ENCODE measurements around the gene OVCA2.

The OVCA2 gene

DNA sequence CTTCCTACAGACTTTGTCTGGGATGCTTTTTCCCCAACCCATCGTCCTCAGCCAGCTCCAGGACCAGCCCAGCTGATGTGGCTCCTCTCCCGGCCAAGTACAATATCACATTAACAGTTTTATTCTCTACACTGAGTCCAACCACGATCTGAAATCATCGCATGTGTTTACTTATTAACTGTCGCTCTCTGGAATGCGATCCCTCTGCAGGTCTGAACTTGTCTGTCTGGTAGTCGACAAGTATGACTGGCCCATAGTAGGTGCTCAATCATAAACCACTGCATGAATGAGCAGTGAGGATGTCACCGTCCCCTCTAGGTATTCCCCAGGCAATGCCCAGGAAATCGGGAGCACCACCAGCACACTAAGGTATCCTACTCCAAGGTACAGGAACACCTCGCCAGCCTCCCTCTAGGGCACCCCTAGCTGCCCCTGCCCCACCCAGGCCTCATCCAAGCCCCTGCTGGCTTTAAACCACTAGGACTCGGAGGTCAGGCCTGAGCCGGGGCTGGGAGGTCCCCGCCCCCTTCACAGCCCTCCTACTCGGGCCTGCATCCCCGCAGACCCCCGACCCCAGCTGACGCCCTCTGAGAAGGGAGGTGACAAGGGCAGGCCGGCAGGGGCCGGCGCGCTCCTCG is 44.4 kb upstream of the OVCA2 start:
- no peaks in the 10 kb centered on the region for H3F3A ChIP-seq (ENCODE audit: low read depth)
- H3K4me2 ChIP-seq (ENCODE audit: low read depth, low read length, poor library complexity, severe bottlenecking): no peak overlapping the region

GRCh38 chr17:1997927-1998742 is 43.7 kb upstream of the OVCA2 start:
- no peaks in the 10 kb centered on the region for H4K20me1 ChIP-seq (ENCODE audit: insufficient read depth, low read length, poor library complexity, severe bottlenecking)
- no peak overlapping the region for H3K9ac ChIP-seq (ENCODE audit: low read depth, low read length, poor library complexity, severe bottlenecking)
- no peaks in the 10 kb centered on the region for H3K9me3 ChIP-seq (ENCODE audit: insufficient read depth, low read depth, low read length)
- no peaks in the 10 kb centered on the region for H3K4me1 ChIP-seq (ENCODE audit: insufficient read depth, low read length, poor library complexity, severe bottlenecking)
- no peaks in the 10 kb centered on the region for H3F3A ChIP-seq (ENCODE audit: low read depth)
- H2AFZ ChIP-seq (ENCODE audit: low read length): no peak overlapping the region
- H3K79me2 ChIP-seq (ENCODE audit: insufficient read depth, low read length): no peaks in the 10 kb centered on the region
- H3K27me3 ChIP-seq (ENCODE audit: insufficient read depth, low read length, poor library complexity, severe bottlenecking): no peaks in the 10 kb centered on the region
- H3K4me2 ChIP-seq (ENCODE audit: low read depth, low read length, poor library complexity, severe bottlenecking): no peak overlapping the region
- no peak for TF ChIP-seq EZH2phosphoT487 (IDR thresholded peaks at IDR 0.05; ENCODE audit: borderline replicate concordance)
- TF ChIP-seq, protein P1, sequence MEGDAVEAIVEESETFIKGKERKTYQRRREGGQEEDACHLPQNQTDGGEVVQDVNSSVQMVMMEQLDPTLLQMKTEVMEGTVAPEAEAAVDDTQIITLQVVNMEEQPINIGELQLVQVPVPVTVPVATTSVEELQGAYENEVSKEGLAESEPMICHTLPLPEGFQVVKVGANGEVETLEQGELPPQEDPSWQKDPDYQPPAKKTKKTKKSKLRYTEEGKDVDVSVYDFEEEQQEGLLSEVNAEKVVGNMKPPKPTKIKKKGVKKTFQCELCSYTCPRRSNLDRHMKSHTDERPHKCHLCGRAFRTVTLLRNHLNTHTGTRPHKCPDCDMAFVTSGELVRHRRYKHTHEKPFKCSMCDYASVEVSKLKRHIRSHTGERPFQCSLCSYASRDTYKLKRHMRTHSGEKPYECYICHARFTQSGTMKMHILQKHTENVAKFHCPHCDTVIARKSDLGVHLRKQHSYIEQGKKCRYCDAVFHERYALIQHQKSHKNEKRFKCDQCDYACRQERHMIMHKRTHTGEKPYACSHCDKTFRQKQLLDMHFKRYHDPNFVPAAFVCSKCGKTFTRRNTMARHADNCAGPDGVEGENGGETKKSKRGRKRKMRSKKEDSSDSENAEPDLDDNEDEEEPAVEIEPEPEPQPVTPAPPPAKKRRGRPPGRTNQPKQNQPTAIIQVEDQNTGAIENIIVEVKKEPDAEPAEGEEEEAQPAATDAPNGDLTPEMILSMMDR (conservative IDR thresholded peaks at IDR 0.05; ENCODE audit: low read length): no peak
- H3K36me3 ChIP-seq (ENCODE audit: insufficient read depth, low read length): no peaks in the 10 kb centered on the region
- no peak overlapping the region for H3K4me3 ChIP-seq (ENCODE audit: low read length, poor library complexity, severe bottlenecking)
- no peaks in the 10 kb centered on the region for H3K9me2 ChIP-seq (replicated peaks; ENCODE audit: low read depth, low read length)

More for the DNA sequence above, 44.4 kb upstream of the OVCA2 start:
- no peaks in the 10 kb centered on the region for H3K9me3 ChIP-seq (ENCODE audit: insufficient read depth, low read depth, low read length)
- H3K27me3 ChIP-seq (ENCODE audit: insufficient read depth, low read length, poor library complexity, severe bottlenecking): no peaks in the 10 kb centered on the region
- H3K36me3 ChIP-seq (ENCODE audit: insufficient read depth, low read length): no peaks in the 10 kb centered on the region
- H2AFZ ChIP-seq (ENCODE audit: low read length): no peak overlapping the region
- H4K20me1 ChIP-seq (ENCODE audit: insufficient read depth, low read length, poor library complexity, severe bottlenecking): no peaks in the 10 kb centered on the region
- H3K9ac ChIP-seq (ENCODE audit: low read depth, low read length, poor library complexity, severe bottlenecking): no peak overlapping the region
- H3K79me2 ChIP-seq (ENCODE audit: insufficient read depth, low read length): no peaks in the 10 kb centered on the region
- no peaks in the 10 kb centered on the region for H3K9me2 ChIP-seq (replicated peaks; ENCODE audit: low read depth, low read length)
- no peak for TF ChIP-seq EZH2phosphoT487 (IDR thresholded peaks at IDR 0.05; ENCODE audit: borderline replicate concordance)
- TF ChIP-seq, protein P1 (conservative IDR thresholded peaks at IDR 0.05; ENCODE audit: low read length): no peak
- no peak overlapping the region for H3K4me3 ChIP-seq (ENCODE audit: low read length, poor library complexity, severe bottlenecking)
- no peaks in the 10 kb centered on the region for H3K4me1 ChIP-seq (ENCODE audit: insufficient read depth, low read length, poor library complexity, severe bottlenecking)

DNA sequence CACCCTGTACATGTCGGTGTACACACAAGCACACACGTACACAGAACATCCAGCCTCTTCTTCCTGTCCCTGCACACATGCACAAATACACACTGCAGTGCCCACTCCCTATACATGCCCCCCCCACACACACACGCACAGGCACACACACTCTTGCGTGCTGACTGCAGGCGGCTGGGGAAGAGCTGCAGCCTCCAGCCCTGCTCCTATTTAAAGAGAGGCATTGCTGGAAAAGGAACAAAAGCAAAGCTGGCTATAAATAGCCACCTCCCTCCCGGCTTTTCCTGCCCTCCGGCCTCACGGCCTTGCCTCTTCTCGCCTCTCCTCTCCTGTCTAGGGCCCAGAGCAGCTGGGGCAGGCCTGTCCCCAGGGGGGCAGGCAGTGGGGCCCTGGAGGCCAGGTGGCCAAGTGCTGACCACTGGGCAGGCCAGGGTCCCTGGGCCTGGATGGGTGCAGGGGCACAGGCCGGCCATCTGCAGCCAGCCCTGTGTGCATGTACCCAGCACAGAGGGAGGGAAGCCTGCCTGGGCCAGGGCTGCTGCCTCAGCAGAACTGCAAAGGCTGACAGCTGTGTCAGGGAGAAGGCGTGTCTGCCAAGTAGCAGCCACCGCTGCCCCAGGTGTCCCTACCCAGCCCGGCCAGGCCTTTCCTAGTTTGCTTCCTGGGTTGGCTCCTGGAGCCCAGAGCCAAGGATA is 42.1 kb upstream of the OVCA2 start:
- TF ChIP-seq, protein P1 (conservative IDR thresholded peaks at IDR 0.05; ENCODE audit: low read length): no peak
- TF ChIP-seq EZH2phosphoT487 (IDR thresholded peaks at IDR 0.05; ENCODE audit: borderline replicate concordance): no peak
- H3K9me3 ChIP-seq (ENCODE audit: insufficient read depth, low read depth, low read length): no peaks in the 10 kb centered on the region
- H3K4me3 ChIP-seq (ENCODE audit: low read length, poor library complexity, severe bottlenecking): no peak overlapping the region
- no peak overlapping the region for H3K9ac ChIP-seq (ENCODE audit: low read depth, low read length, poor library complexity, severe bottlenecking)
- no peak overlapping the region for H3K4me2 ChIP-seq (ENCODE audit: low read depth, low read length, poor library complexity, severe bottlenecking)
- H3K9me2 ChIP-seq (replicated peaks; ENCODE audit: low read depth, low read length): no peaks in the 10 kb centered on the region
- H2AFZ ChIP-seq (ENCODE audit: low read length): no peak overlapping the region
- no peaks in the 10 kb centered on the region for H3K36me3 ChIP-seq (ENCODE audit: insufficient read depth, low read length)
- H3K27me3 ChIP-seq (ENCODE audit: insufficient read depth, low read length, poor library complexity, severe bottlenecking): no peaks in the 10 kb centered on the region
- H4K20me1 ChIP-seq (ENCODE audit: insufficient read depth, low read length, poor library complexity, severe bottlenecking): no peaks in the 10 kb centered on the region
- H3K79me2 ChIP-seq (ENCODE audit: insufficient read depth, low read length): no peaks in the 10 kb centered on the region
- H3K4me1 ChIP-seq (ENCODE audit: insufficient read depth, low read length, poor library complexity, severe bottlenecking): no peaks in the 10 kb centered on the region
- no peaks in the 10 kb centered on the region for H3F3A ChIP-seq (ENCODE audit: low read depth)
